HPDE6-E6E7 (cell line): Measurements from ENCODE around the gene HOXC5.

ENCODE experiments used
- DNase-seq: peaks from one replicate; pipeline ENCODE4 v3.0.0; 2011; ENCODE audit warnings: missing footprints; ENCODE audit errors: extremely low spot score

The HOXC5 gene

DNA sequence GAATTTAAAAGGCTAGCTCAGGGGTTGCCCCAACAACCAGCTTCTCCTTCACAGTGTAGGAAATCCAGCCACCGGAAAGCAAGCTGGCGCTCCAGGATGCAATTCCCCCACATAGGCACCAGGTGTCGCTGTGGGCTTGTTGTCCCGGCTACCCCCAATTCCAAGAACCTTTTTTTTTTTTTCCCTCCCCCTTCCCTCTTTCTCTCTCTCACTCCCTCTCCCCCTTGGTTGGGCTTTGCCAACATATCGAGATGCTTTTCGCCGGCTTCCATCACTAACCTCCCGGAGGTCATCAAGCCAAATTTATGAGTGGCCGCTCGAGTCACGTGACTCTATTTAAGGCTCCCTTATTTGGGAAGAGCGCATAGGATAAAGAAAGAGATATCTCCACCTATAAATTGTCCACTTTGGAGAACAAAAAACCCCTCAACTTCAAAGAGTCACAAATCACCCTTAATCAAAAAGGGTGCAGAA lies at the start of gene HOXC5:
Gene HOXC5 (plus strand): TSS at position 424 of the 474 bp plus-strand sequence. CDS start 73 bp downstream, outside the sequence.
- peak; percentile 52 for DNase-seq

DNA sequence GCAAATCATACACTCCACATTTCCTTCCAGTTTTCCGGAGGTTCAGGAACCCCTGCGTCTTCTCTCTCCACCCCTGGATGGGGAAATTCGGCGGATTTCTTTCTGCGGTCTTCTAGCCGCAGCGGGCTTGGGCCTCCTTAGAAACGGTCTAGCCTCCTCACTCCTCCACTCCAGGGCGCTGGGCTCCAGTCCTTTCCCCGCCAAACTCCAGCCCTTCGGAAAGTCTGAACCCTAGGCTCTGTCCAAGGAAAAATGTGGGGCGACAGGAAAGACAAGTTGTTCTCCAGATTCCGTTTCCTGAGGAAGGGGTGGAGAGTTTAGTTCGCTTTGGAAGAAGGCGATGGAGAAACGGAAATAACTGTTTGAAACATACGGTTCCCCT lies 49.3 kb upstream of the HOXC5 start:
- no peak for DNase-seq

DNA sequence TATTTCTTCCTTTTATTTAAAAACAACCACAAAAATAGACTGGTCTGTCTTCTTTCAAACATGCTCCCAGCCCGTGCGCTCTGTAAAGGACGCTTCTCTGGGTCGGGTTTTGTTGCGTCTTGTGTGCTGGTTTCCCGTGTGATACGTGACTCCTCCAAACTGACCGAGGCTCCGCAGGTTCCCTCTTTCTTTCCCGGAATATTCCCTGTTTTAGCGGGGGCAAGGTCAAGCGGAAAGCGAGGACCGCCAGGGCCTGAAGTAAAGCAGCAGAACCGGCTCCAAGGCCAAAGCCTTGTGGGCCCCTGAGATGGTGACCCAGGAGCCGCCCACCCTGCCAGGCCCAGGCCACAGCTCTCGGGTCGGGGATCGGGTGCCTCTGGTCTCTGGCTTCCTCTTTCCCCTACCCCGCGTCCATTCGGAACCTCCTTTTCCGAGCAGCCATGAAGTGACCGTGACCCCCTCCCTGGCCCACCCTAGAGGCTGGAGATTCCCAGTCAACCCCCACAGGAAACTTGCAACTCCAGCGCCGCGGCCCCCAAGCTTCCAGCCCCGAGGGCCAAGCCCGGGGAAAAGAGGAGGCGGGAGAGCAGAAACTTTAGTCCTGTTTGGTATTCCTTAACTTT lies 48.8 kb upstream of the HOXC5 start:
- no peak for DNase-seq

DNA sequence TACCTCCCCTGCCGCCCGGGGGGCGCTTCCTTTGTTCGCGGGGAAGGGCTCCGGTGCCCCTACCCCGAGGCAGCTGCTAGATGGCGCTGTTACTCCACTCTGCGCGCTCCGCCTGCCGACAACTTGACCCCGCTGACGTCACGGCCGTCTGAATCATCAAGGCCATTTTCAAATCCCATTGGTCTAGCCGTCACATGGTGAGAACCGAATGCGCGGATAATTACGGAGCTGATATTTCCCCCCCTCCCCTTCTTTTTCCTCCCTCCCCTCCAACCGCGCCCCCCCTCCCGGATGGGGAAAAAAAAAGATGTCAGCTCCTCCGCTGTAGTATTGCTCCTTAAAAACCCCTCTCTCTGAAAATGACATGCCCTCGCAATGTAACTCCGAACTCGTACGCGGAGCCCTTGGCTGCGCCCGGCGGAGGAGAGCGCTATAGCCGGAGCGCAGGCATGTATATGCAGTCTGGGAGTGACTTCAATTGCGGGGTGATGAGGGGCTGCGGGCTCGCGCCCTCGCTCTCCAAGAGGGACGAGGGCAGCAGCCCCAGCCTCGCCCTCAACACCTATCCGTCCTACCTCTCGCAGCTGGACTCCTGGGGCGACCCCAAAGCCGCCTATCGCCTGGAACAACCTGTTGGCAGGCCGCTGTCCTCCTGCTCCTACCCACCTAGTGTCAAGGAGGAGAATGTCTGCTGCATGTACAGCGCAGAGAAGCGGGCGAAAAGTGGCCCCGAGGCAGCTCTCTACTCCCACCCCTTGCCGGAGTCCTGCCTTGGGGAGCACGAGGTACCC lies 47.8 kb upstream of the HOXC5 start, which contains the start of gene HOXC10:
Gene HOXC10 (plus strand): TSS at position 246 of the 791 bp plus-strand sequence. CDS start 114 bp downstream, at position 360.
- DNase-seq, result no peak

DNA sequence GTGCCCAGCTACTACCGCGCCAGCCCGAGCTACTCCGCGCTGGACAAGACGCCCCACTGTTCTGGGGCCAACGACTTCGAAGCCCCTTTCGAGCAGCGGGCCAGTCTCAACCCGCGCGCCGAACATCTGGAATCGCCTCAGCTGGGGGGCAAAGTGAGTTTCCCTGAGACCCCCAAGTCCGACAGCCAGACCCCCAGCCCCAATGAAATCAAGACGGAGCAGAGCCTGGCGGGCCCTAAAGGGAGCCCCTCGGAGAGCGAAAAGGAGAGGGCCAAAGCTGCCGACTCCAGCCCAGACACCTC lies 47.2 kb upstream of the HOXC5 start:
- no peak for DNase-seq

DNA sequence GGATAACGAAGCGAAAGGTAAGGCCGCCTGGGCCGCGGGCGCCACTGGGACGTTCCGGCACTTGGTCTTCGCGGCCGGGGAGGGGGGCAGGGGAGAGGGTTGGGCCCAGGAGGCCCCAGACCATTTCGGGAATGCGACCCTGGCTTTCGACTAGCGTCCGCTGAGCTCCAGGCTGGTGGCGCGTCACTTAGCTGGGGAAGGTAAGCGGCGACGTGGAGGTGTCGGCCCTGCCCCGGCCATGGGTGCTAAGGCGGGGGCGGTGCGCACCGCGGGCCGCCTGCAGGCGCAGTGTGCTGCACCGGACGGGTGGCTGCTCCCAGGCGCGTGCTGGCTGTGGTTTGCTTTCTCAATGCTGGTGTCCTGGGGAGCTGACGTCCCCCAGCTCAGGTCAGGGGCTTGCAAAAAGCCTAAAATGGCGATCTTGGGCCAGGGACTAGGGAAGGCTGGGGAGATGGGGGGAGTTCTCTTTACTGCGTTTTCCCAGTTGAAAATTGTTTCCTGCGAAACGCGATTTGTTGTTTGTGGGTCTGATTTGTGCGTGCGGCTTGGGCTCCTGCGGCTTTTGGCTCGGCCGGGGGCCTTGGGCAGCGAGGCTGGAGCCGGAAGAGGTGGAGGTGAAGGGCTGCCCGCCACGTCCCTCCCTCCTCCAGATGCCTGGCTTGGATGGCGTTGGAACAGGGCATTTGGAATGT lies 46.7 kb upstream of the HOXC5 start:
- no peak for DNase-seq

DNA sequence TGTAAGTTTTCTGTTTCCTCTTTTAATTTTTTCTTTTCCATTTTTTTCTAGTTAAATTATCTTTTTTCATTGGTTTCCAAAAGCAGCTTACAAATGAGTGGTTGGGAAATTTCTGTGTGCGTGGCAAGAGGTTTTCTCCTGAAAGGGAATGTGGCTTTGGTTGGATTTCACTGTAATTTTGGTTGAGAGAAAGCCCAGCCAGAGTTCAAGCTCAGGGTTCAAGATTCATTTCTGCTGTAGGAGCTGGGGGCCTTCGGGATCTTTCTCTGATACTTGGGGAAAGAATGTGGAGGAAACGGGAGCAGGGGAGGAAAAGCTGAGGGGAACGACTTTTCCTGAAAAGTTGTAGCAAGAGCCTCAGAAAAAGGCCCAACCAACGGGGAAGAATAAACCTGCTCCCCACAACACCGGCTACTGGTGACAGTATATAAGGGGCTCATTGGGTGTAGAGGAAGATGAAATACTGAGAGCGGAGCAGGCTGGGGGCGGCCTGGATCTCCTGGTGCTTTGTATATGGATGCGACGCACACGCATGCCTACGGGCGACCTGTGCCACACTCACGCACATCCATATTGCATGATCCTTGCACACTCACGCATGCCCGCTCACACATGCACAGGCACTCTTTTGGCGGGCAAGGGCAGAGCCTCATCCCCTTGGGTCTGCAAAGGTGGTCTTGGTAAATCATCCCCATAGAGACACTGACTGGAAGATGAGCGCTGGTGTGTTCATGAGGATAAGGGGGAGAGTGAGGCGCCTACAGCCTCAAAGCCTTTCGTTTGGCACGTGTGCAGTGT lies 46.0 kb upstream of the HOXC5 start:
- no peak for DNase-seq

- no peak for DNase-seq
These were observed 45.0 kb upstream of the HOXC5 start for GRCh38 chr12:53987787-53988230.

GRCh38 chr12:53988541-53989226 lies 44.2 kb upstream of the HOXC5 start:
- no peak for DNase-seq

DNA sequence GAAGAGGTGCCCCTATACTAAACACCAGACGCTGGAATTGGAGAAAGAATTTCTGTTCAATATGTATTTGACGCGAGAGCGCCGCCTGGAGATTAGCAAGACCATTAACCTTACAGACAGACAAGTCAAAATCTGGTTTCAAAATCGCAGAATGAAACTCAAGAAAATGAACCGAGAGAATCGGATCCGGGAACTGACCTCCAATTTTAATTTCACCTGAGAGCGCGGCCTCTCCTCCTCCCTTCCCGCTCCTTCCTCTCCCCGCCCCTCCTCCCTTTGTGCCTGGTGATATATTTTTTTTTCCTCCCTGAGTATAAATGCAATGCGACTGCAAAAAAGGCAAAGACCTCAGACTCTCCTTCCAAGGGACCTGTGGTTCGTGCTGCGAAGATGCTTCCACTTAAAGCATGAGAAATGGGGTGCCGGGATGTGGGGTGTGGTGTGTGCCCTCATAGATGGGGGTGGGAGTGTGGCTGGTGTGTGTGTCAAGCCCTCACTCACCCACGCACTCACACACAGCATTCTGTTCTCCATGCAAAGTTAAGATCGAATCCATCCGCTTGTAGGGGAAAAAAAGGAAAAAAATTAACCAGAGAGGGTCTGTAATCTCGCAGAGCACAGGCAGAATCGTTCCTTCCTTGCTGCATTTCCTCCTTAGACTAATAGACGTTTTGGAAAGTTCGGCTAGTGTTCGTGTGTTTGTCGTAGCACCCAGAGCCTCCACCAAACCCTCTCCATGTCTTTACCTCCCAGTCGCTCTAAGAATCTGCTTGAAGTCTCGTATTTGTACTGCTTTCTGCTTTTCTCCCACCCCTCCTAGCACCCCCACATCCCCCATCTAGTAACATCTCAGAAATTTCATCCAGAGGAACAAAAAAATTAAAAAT lies 43.4 kb upstream of the HOXC5 start:
- DNase-seq, result no peak

- DNase-seq, result no peak
These were observed 42.4 kb upstream of the HOXC5 start for GRCh38 chr12:53990311-53991076.

DNA sequence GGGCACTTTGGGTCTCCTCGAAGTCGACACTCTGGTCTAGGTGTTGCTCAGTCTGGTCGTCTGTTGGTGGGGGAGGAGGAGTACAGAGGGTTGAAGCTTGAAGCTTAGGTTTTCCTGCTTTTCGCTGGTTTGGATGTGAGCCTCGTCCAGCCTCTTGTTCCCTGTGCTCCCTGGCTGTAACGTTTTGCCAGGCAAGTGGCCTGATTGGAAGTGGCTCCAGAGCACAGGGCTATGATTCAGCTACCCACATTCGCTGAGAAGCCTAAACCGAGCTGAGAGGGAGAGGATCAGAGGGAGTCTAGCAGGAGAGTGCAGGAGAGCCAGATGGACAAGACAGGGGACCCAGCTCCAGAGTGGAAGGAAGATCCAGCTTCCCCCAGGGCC lies 41.8 kb upstream of the HOXC5 start:
- DNase-seq, result no peak

DNA sequence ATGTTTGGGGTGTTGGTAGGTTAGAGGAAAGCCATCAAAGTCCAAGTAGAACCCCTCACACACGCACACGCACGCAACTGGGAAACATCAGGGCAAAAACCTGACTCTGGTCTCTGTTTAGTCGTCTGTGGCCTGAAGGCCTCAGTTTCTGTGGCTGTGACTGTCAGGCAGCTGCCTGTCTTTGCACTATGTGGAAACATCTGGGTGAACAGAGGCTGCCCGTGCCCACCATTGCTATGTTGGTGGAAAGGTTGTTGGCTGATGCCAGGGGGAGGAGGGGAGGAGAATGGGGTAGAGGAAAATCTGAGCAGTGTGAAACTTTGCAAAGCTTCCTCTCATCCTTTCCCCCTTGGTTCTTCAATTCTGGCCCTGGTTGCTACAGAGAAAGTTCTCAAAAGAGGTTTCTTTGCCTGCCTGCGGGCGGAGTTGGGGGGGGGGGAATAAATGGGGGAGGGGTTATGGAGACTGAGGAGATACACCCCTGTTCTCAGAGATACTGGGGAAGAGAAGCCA lies 40.4 kb upstream of the HOXC5 start:
- DNase-seq, result no peak

DNA sequence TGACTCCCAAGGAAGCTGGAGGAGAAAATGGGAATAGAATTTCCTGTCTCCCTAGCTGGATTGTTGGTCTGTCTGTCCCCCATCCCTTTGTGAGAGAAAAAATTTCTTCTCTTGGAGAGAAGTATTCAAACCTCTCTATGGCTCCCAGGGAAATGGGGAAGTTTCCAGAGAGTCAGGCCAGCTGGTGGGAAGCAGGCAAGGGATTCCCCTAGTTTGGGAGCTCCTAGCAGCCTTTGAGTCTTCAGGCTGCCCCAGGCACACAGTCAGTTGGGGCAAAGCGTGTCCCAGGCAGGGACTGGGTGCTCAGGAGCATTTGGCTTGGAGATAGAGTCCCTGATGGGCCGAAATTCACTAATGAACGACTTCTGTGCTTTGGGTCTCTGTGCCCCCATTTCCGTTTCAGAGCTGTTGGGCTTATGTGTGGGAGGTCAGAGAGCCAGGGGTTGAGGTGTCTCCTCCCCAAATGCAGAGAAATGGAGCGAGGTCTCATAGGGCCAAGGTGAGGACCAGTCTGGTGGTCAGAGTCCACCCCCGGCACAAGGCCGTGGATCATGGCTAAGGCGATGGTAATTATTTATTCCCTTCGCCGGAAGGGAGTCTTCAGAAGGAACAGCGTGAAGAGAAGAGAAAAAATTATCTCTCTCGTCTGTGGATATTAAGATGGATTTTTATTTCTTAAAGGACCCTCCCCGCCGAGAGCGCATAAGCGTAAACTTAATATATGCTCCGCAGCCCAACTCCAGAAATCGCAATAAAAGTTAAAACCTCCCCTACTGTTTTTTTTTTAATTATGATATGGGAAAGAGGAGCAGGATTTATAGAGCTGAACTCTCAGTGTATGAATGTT lies 39.5 kb upstream of the HOXC5 start:
- DNase-seq, result no peak

DNA sequence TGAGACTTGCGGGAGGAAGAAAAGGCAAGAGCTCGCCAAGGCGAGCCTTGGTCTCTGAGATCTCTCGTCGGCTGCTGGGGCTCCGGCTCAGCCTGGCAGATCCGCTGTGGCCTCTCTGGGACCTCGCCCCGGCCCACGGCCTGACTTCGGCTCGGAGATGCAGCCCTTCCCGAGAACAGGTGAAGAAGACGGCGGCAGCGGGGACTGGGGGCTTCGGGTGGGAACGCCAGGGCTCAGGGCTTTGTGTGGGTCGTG lies 38.9 kb upstream of the HOXC5 start:
- no peak for DNase-seq

- DNase-seq, result no peak
These were observed 38.4 kb upstream of the HOXC5 start for GRCh38 chr12:53994264-53995001.

DNA sequence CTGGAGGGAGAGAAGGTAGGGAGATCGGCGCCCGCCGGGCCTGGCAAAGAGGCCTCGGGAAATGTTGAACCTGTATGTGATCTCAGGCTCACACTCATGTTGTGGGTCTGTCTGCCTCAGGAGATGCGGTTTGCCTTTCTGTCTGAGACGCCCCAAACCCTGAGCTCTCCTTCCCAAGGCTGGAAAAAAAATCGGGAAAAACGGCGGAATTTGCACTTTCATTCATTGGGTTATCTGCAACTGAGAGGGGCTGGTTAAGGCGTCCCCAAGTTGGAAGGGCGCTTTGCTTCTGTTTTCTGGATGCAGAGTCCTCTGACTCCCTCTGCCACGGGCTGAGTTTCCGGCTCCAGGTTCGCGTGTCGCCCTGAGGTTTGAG lies 37.9 kb upstream of the HOXC5 start:
- no peak for DNase-seq
